K562 (cell line): ENCODE data around the gene SVEP1. TPM values are rescaled to one million over a fixed set of nuclear protein-coding genes. Genes with fewer than 3 reads are reported as not detected.

ENCODE experiments used
- ATAC-seq: fragments of 200-7000 bp; cut with Tn5 transposase; 3 replicates; pipeline ENCODE4 v1.9.1; 2020; ENCODE audit warnings: moderate library complexity
- Bru-seq: library from RNA; stranded (reverse); fragments of 400-500 nt; gene quantifications from one replicate; lab custom pipeline; 2021; lab: Mats Ljungman, UMichigan
- BruChase-seq, 2 experiments: library from RNA; stranded (reverse); fragments of 400-500 nt; gene quantifications; one replicate each; lab custom pipeline; 2021; lab: Mats Ljungman, UMichigan
- BruUV-seq: library from RNA; stranded (reverse); fragments of 400-500 nt; replicated peaks from 2 replicates; lab custom pipeline; 2021; lab: Mats Ljungman, UMichigan
- CTCF ChIA-PET: fragments of 300-600 bp; formaldehyde crosslinking; extraction: SDS; loops from one replicate; lab custom pipeline; 2021; ENCODE audit warnings: low intra/inter-chr PET ratio; lab: Yijun Ruan, JAX
- POLR2A ChIA-PET: fragments of 300-600, 350-650 bp; sonication (Branson Sonifier 250); formaldehyde crosslinking; extraction: SDS; loops from one replicate; lab custom pipeline; 2021; ENCODE audit warnings: antibody characterized with exemption, inconsistent platforms; lab: Yijun Ruan, JAX
- DNase-seq, 4 experiments: peaks; one replicate each; pipeline versions ENCODE4 v3.0.0 to v3.0.0-alpha.2; 2011 to 2018; ENCODE audit warnings: low spot score in 3 of 4, mixed read lengths in 3 of 4; ENCODE audit errors: extremely low read depth in 1 of 4
- FAIRE-seq: peaks from 2 replicates; lab custom pipeline; 2011; peaks lifted over from hg19 to GRCh38; lab: Jason Lieb, UNC
- H2AFZ ChIP-seq: 2 replicates; pipeline ENCODE4 v1.6.0; 2011; ENCODE audit warnings: low read depth, low read length, control low read depth, inconsistent platforms
- H3K27ac ChIP-seq: fragments of 200-600 bp; 3 replicates; pipeline ENCODE4 v1.8.0; 2011; ENCODE audit warnings: low read depth, mild to moderate bottlenecking, control low read depth, inconsistent platforms, low read length, moderate library complexity, mixed read lengths; ENCODE audit errors: extremely low read depth
- H3K27me3 ChIP-seq, 2 experiments: fragments of 300-600 bp in 1 of 2; 2 replicates in 1 of 2; 3 replicates in 1 of 2; pipeline versions ENCODE4 v1.6.0 to v1.8.0; 2011; ENCODE audit warnings: inconsistent platforms in 2 of 2, low read length in 2 of 2, mild to moderate bottlenecking in 1 of 2, mixed read lengths in 1 of 2, moderate library complexity in 1 of 2; ENCODE audit not compliant: control insufficient read depth in 2 of 2, insufficient read depth in 2 of 2
- H3K36me3 ChIP-seq: fragments of 300-600 bp; 3 replicates; pipeline ENCODE4 v1.8.0; 2011; ENCODE audit warnings: mild to moderate bottlenecking, low read length, inconsistent platforms; ENCODE audit not compliant: control insufficient read depth, insufficient read depth
- H3K4me1 ChIP-seq, 2 experiments: fragments of 200-600 bp in 1 of 2; replicated peaks in 1 of 2; 2 replicates in 1 of 2; 3 replicates in 1 of 2; pipeline versions ENCODE4 v1.5.1 to v1.8.0; 2011; ENCODE audit warnings: inconsistent platforms in 2 of 2, low read length in 2 of 2, mild to moderate bottlenecking in 1 of 2, mixed read lengths in 1 of 2, moderate library complexity in 1 of 2; ENCODE audit not compliant: control insufficient read depth in 2 of 2, insufficient read depth in 2 of 2
- H3K4me2 ChIP-seq: 2 replicates; pipeline ENCODE4 v1.6.1; 2011; ENCODE audit warnings: low read length, control low read depth, inconsistent platforms, mixed read lengths; ENCODE audit not compliant: insufficient read depth
- H3K4me3 ChIP-seq: fragments of 200-600 bp; sonication (generic), shearing (Covaris generic); 2 replicates; pipeline ENCODE4 v1.5.1; 2016; ENCODE audit warnings: control low read depth, inconsistent platforms
- H3K79me2 ChIP-seq: fragments of 200-600 bp; 3 replicates; pipeline ENCODE4 v1.8.0; 2011; ENCODE audit warnings: low read length, inconsistent platforms; ENCODE audit not compliant: control insufficient read depth, insufficient read depth
- H3K9ac ChIP-seq, 2 experiments: 2 replicates each; pipeline versions ENCODE4 v1.6.0 to v1.6.1; 2011; ENCODE audit warnings: low read depth in 2 of 2, low read length in 2 of 2, control low read depth in 1 of 2, inconsistent platforms in 1 of 2, mild to moderate bottlenecking in 1 of 2, mixed read lengths in 1 of 2; ENCODE audit not compliant: insufficient read depth in 1 of 2
- H3K9me1 ChIP-seq: one replicate; pipeline ENCODE4 v1.6.0; 2011; ENCODE audit warnings: inconsistent platforms, mild to moderate bottlenecking, low read length, moderate library complexity; ENCODE audit not compliant: control insufficient read depth, insufficient read depth
- H3K9me3 ChIP-seq: replicated peaks from 2 replicates; pipeline ENCODE4 v1.5.1; 2011; ENCODE audit warnings: low read depth, low read length, inconsistent platforms; ENCODE audit not compliant: control insufficient read depth, insufficient read depth
- H4K20me1 ChIP-seq: replicated peaks from 2 replicates; pipeline ENCODE4 v1.6.1; 2011; ENCODE audit warnings: low read length, inconsistent platforms, mixed read lengths; ENCODE audit not compliant: control insufficient read depth, insufficient read depth
- CEBPB ChIP-seq: fragments of 450-650 bp; IDR thresholded peaks from 2 replicates; pipeline ENCODE4 v1.6.1; 2016; ENCODE audit warnings: missing genetic modification characterization, missing compliant biosample characterization
- FOSL1 ChIP-seq: fragments of 200-800 bp; sonication (Bioruptor generic); conservative IDR thresholded peaks from 2 replicates; pipeline ENCODE4 v1.6.1; 2016; ENCODE audit warnings: missing genetic modification characterization, missing compliant biosample characterization
- HNRNPH1 ChIP-seq: fragments of 200-400 bp; formaldehyde crosslinking; optimal IDR thresholded peaks from 2 replicates; pipeline ENCODE3; 2017; ENCODE audit warnings: low read depth, mild to moderate bottlenecking, low read length, moderate library complexity
- KLF16 ChIP-seq: IDR thresholded peaks from 2 replicates; pipeline ENCODE4 v1.6.1; 2016; ENCODE audit warnings: antibody characterized with exemption
- MAFK ChIP-seq: IDR thresholded peaks from 2 replicates; pipeline ENCODE4 v1.6.1; 2011; ENCODE audit warnings: low read length, improper control_type of control experiment
- SNRNP70 ChIP-seq: fragments of 200-400 bp; formaldehyde crosslinking; optimal IDR thresholded peaks from 2 replicates; pipeline ENCODE3; 2017; ENCODE audit warnings: low read depth, low read length
- ZNF707 ChIP-seq: fragments of 250-450 bp; sonication (Bioruptor Pico); conservative IDR thresholded peaks from 2 replicates; pipeline ENCODE4 v1.8.0; 2022; ENCODE audit warnings: inconsistent platforms, mild to moderate bottlenecking, moderate library complexity
- WGBS: fragments of 100-300 bp; shearing (Covaris generic); methylation state at CpG from one replicate; pipeline ENCODE4 v1.1.6; 2016; ENCODE audit warnings: low coverage, mixed read lengths; ENCODE audit not compliant: insufficient coverage; ENCODE audit errors: missing lambda C conversion rate; 5-methylcytosine and 5-hydroxymethylcytosine counted together
- in situ Hi-C: fragments of 300-500 bp; cut with MboI; formaldehyde crosslinking; loops from 4 replicates; pipeline ENCODE4 v1.15.0; 2018; ENCODE audit warnings: inconsistent platforms, mixed read lengths
- intact Hi-C: fragments of 100-400 bp; cut with micrococcal nuclease; formaldehyde crosslinking; loops from 2 replicates; pipeline ENCODE4 v1.14.2; 2022
- long read RNA-seq, 3 experiments: library from polyadenylated mRNA in 2 of 3; library from RNA in 1 of 3; unstranded in 2 of 3; stranded (forward) in 1 of 3; transcript quantifications; one replicate each; pipeline ENCODE4 v2.0.0, GENCODE V29; 2019 to 2022
- polyA minus RNA-seq, 3 experiments: library from RNA; depleted of rRNA, polyadenylated mRNA; stranded (reverse); fragments of >200 nt; gene quantifications; 2 replicates each; pipeline ENCODE4 v1.2.3, GENCODE V29; 2011
- polyA plus RNA-seq, 8 experiments: library from polyadenylated mRNA; depleted of rRNA in 4 of 8; stranded (reverse) in 5 of 8; unstranded in 3 of 8; fragments of >200 nt; fragmentation: Nextera tagmentation in 2 of 8; fragmentation: Illumina TruSeq in 1 of 8; extraction: Ambion mirVana in 2 of 8; extraction: Trizol in 1 of 8; gene quantifications; 2 replicates each; pipeline versions ENCODE4 v1.2.1 to v1.2.3, GENCODE V29; 2011 to 2014; ENCODE audit warnings: inconsistent platforms in 1 of 8, missing spikeins in 1 of 8
- total RNA-seq, 7 experiments: library from RNA; depleted of rRNA in 6 of 7; stranded (reverse); fragments of >200 nt in 6 of 7; fragmentation: Illumina TruSeq in 2 of 7; extraction: Trizol in 2 of 7; gene quantifications; 2 replicates each; pipeline versions ENCODE4 v1.2.1 to v1.2.3, GENCODE V29; 2011 to 2021; ENCODE audit warnings: low replicate concordance in 1 of 7
- TF ChIP-seq, protein P1 (sequence below): conservative IDR thresholded peaks from 2 replicates; pipeline ENCODE4 v1.6.1; 2011; ENCODE audit warnings: low read depth, mild to moderate bottlenecking, low read length; ENCODE audit not compliant: control insufficient read depth
- TF ChIP-seq, protein P2 (sequence below): fragments of 250-450 bp; sonication (Bioruptor Pico); IDR thresholded peaks from 2 replicates; pipeline ENCODE4 v1.4.0; 2020; ENCODE audit warnings: mild to moderate bottlenecking, moderate library complexity, borderline replicate concordance
- TF ChIP-seq, protein P3 (sequence below): IDR thresholded peaks from 2 replicates; pipeline ENCODE4 v1.6.1; 2011; ENCODE audit warnings: borderline replicate concordance, low read depth, mild to moderate bottlenecking, moderate library complexity, low read length; ENCODE audit not compliant: insufficient read depth, poor library complexity, severe bottlenecking

The SVEP1 gene
- 2.7 and 6.9 TPM in 2 replicates for total RNA-seq (2011; cell fraction: chromatin; rRNA removed; ENCODE audit: low replicate concordance)
- total RNA-seq (2011; cell fraction: nucleolus; rRNA removed), result 1.7 and 2.6 TPM in 2 replicates
- 2.8 and 4.8 TPM in 2 replicates for total RNA-seq (2011; cell fraction: nucleoplasm; rRNA removed)
- 0.32 and 0.41 TPM in 2 replicates for total RNA-seq (2014; rRNA removed)
- 0.58 and 0.89 TPM in 2 replicates for total RNA-seq (2014; rRNA removed; fragmentation: Illumina TruSeq; extraction: Trizol)
- 0.33 and 0.38 TPM in 2 replicates for total RNA-seq (2015; rRNA removed; fragmentation: Illumina TruSeq; extraction: Trizol)
- 0.73 and 0.81 TPM in 2 replicates for total RNA-seq (2021)
- polyA plus RNA-seq (2011; rRNA removed), result 0.07 and 0.84 TPM in 2 replicates
- 0.09 and 0.51 TPM in 2 replicates for polyA plus RNA-seq (2011; cell fraction: cytosol; rRNA removed)
- polyA plus RNA-seq (2011; cell fraction: nucleus; rRNA removed), result 0.35 and 2.0 TPM in 2 replicates
- polyA plus RNA-seq (2012), result 0.48 and 0.53 TPM in 2 replicates
- polyA plus RNA-seq (2014; fragmentation: Illumina TruSeq; extraction: Trizol), result 0.51 and 0.53 TPM in 2 replicates
- polyA plus RNA-seq (2014; fragmentation: Nextera tagmentation; extraction: Ambion mirVana), result under 1 TPM; 0.20 to 0.43 TPM
- polyA plus RNA-seq (2014; rRNA removed), result 0.25 and 0.42 TPM in 2 replicates
- polyA minus RNA-seq (2011; rRNA and poly(A)+ RNA removed), result 0.42 and 2.7 TPM in 2 replicates
- polyA minus RNA-seq (2011; cell fraction: cytosol; rRNA and poly(A)+ RNA removed), result 0.09 and 0.76 TPM in 2 replicates
- 0.44 and 2.2 TPM in 2 replicates for polyA minus RNA-seq (2011; cell fraction: nucleus; rRNA and poly(A)+ RNA removed)
- percentile 30 among the genes with signal in this experiment for Bru-seq, nascent RNA
- BruChase-seq, experiment 1, labeled RNA remaining after a 2-hour chase, result percentile 29 among the genes with signal in this experiment
- percentile 32 among the genes with signal in this experiment for BruChase-seq, experiment 2, labeled RNA remaining after a 6-hour chase
- long read RNA-seq, experiment 1, partial matches to known transcripts, result 3 of 6 reads
- long read RNA-seq, experiment 1, other reads (novel, unspliced or antisense), result 3 of 6 reads
- long read RNA-seq, experiment 2, result 0 reads
- long read RNA-seq, experiment 3, result 0 reads

DNA sequence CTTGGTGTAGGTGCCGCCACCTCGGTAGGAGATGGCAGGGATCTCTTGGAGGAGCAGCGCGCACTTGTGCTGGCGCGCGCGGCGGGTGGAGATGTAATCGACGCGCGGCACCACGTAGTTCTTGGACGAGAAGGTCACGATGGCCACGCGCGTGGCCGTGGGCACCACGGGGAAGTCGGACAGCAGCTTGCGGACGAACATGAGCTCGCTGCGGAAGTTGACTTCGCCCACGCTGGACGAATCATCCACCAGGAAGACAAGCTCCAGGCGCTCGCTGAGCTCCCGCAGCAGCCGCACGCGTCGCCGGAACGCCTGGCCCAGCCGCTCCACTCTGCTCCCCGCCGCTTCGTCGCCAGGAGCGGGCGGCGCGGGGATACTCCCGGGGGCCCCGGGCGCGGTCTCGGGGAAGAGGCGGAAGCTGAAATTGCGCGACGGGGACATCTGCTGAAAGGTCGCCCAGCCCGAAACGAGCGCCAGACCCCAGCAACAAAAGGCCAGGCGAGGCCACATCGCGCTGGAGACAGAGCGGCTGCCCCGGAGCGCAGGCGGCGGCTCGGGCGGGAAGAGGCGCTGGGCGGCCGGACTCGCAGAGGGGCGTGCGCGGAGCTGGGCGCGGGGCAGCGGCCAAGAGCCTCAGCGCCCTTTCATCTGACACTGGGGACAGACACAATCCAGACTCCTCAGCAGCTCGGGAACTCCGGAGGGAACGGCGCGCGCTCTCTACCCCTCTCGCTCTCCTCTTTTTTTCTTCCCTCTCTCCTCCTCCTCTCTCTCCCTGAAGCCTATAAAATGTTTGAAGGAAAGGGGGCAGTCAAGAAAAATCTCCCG is at the start of gene SVEP1:
SVEP1 (minus strand) TSS at position 708 of the 828 bp plus-strand sequence; CDS start at position 510, 198 bp downstream.
- ChIA-PET CTCF (no interaction called here), POLR2A (no interaction called here)
- no peak within 1 kb of the TSS for H3K9ac ChIP-seq
- no TSS peak for BruUV-seq
- H3K36me3 ChIP-seq, result no peaks in the 10 kb centered on the region
- intact Hi-C loops, result no loop called here
- no peak within 1 kb of the TSS for H3K27ac ChIP-seq
- H3K9me3 ChIP-seq, result no peaks in the 10 kb centered on the region
- H3K4me3 ChIP-seq, result no peak within 1 kb of the TSS
- no peaks in the 10 kb centered on the region for H3K79me2 ChIP-seq
- no peak within 1 kb of the TSS for H2AFZ ChIP-seq
- H3K4me1 ChIP-seq, result peaks cover 0 to 9% of the 10 kb centered on the region in 2 experiments; a peak in 1 of 5 replicates
- 10% methylated on average over 26 of the region's 89 CpGs for WGBS
- H3K4me2 ChIP-seq, result no peak within 1 kb of the TSS
- no peaks in the 10 kb centered on the region for H3K9me1 ChIP-seq
- in situ Hi-C loops, result no loop called here
- no peak for DNase-seq
- TF ChIP-seq FOSL1, result no peak
- TF ChIP-seq, protein P1, sequence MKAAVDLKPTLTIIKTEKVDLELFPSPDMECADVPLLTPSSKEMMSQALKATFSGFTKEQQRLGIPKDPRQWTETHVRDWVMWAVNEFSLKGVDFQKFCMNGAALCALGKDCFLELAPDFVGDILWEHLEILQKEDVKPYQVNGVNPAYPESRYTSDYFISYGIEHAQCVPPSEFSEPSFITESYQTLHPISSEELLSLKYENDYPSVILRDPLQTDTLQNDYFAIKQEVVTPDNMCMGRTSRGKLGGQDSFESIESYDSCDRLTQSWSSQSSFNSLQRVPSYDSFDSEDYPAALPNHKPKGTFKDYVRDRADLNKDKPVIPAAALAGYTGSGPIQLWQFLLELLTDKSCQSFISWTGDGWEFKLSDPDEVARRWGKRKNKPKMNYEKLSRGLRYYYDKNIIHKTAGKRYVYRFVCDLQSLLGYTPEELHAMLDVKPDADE, result no peak
- TF ChIP-seq SNRNP70, result no peak
- no peak for TF ChIP-seq CEBPB (tag)
- TF ChIP-seq KLF16, result no peak
- TF ChIP-seq, protein P2, sequence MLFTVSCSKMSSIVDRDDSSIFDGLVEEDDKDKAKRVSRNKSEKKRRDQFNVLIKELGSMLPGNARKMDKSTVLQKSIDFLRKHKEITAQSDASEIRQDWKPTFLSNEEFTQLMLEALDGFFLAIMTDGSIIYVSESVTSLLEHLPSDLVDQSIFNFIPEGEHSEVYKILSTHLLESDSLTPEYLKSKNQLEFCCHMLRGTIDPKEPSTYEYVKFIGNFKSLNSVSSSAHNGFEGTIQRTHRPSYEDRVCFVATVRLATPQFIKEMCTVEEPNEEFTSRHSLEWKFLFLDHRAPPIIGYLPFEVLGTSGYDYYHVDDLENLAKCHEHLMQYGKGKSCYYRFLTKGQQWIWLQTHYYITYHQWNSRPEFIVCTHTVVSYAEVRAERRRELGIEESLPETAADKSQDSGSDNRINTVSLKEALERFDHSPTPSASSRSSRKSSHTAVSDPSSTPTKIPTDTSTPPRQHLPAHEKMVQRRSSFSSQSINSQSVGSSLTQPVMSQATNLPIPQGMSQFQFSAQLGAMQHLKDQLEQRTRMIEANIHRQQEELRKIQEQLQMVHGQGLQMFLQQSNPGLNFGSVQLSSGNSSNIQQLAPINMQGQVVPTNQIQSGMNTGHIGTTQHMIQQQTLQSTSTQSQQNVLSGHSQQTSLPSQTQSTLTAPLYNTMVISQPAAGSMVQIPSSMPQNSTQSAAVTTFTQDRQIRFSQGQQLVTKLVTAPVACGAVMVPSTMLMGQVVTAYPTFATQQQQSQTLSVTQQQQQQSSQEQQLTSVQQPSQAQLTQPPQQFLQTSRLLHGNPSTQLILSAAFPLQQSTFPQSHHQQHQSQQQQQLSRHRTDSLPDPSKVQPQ (CRISPR knock-in tag), result no peak
- no peak for TF ChIP-seq HNRNPH1
- TF ChIP-seq, protein P3, sequence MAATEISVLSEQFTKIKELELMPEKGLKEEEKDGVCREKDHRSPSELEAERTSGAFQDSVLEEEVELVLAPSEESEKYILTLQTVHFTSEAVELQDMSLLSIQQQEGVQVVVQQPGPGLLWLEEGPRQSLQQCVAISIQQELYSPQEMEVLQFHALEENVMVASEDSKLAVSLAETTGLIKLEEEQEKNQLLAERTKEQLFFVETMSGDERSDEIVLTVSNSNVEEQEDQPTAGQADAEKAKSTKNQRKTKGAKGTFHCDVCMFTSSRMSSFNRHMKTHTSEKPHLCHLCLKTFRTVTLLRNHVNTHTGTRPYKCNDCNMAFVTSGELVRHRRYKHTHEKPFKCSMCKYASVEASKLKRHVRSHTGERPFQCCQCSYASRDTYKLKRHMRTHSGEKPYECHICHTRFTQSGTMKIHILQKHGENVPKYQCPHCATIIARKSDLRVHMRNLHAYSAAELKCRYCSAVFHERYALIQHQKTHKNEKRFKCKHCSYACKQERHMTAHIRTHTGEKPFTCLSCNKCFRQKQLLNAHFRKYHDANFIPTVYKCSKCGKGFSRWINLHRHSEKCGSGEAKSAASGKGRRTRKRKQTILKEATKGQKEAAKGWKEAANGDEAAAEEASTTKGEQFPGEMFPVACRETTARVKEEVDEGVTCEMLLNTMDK, result no peak
- no peak for TF ChIP-seq ZNF707 (CRISPR knock-in tag)
- TF ChIP-seq MAFK, result no peak
- FAIRE-seq, result no peak
- no peaks in the 10 kb centered on the region for H4K20me1 ChIP-seq
- peaks cover 0 to 15% of the 10 kb centered on the region in 2 experiments; a peak in 2 of 5 replicates for H3K27me3 ChIP-seq
- no peak for ATAC-seq
